ENCODE measurements around the gene CCNH.
A peak's percentile ranks its signal among the peaks of the same experiment; 100 is the strongest.

CCNH gene

GRCh38 chr5:87401626-87402025 is 11.1 kb downstream of the CCNH start:
- no peak for DNase-seq

- DNase-seq: no peak
These were observed 12.3 kb downstream of the CCNH start for GRCh38 chr5:87400305-87400899.

GRCh38 chr5:87399720-87400119 is 13.0 kb downstream of the CCNH start:
- DNase-seq: no peak

GRCh38 chr5:87398981-87399614 is 13.6 kb downstream of the CCNH start:
- no peak for DNase-seq

GRCh38 chr5:87394411-87395165 is 18.1 kb downstream of the CCNH start:
- DNase-seq: no peak

- DNase-seq: peak; percentile 19
These were observed 19.4 kb downstream of the CCNH start for GRCh38 chr5:87393331-87393730.

- no peak for DNase-seq
These were observed 19.9 kb downstream of the CCNH start for GRCh38 chr5:87392801-87393200.

GRCh38 chr5:87392170-87392569 is 20.6 kb downstream of the CCNH start:
- DNase-seq: no peak

- DNase-seq: no peak
These were observed 22.0 kb downstream of the CCNH start for GRCh38 chr5:87390576-87391199.

GRCh38 chr5:87390075-87390474 is 22.7 kb downstream of the CCNH start:
- no peak for DNase-seq

- DNase-seq: no peak
These were observed 23.3 kb downstream of the CCNH start for GRCh38 chr5:87389296-87390034.

- DNase-seq: no peak
These were observed 24.6 kb downstream of the CCNH start for GRCh38 chr5:87388129-87388528.

- DNase-seq: no peak
These were observed 26.9 kb downstream of the CCNH start for GRCh38 chr5:87385802-87386201.

GRCh38 chr5:87383216-87383615 is 29.5 kb downstream of the CCNH start:
- DNase-seq: peak; percentile 23

- DNase-seq: no peak
These were observed 30.5 kb downstream of the CCNH start for GRCh38 chr5:87382224-87382623.

- no peak for DNase-seq
These were observed 40.0 kb downstream of the CCNH start for GRCh38 chr5:87372705-87373104.

GRCh38 chr5:87369431-87369830 is 43.3 kb downstream of the CCNH start:
- no peak for DNase-seq

- DNase-seq: no peak
These were observed 44.1 kb downstream of the CCNH start for GRCh38 chr5:87368601-87369000.

- no peak for DNase-seq
These were observed 45.5 kb downstream of the CCNH start for GRCh38 chr5:87367243-87367642.

GRCh38 chr5:87361536-87362213 is 51.1 kb downstream of the CCNH start:
- no peak for DNase-seq

- DNase-seq: no peak
These were observed 51.7 kb downstream of the CCNH start for GRCh38 chr5:87361031-87361445.

GRCh38 chr5:87360132-87360531 is 52.6 kb downstream of the CCNH start:
- no peak for DNase-seq

All from amniotic stem cell (primary cell).